SH-SY5Y (cell line): ENCODE results near the gene RARRES1.

Experiments
- GATA2 ChIP-seq: IDR thresholded peaks from 2 replicates; pipeline ENCODE4 v1.6.1; 2011; ENCODE audit warnings: mild to moderate bottlenecking, low read depth, low read length
- GATA3 ChIP-seq: IDR thresholded peaks from 2 replicates; pipeline ENCODE4 v1.6.1; 2011; ENCODE audit warnings: low read depth, mild to moderate bottlenecking, low read length, moderate library complexity

DNA sequence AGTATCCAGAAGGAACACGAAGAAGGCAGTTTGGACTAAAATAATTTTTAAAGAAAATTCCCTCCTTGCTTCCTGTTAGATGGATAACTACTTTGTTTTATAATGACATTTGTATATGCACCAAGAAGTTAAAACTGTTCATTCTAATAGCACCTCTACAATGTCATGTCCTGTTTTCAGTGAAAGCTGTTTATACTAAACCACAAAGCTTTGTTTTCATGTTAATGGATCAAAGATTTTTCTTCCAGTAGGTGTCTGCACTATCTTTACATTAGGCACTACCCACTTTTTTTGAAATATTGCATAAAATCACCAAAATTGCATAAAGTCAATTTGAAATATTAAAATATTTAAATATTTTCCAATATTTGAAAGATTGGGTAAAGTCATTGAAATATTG is 10.1 kb downstream of the RARRES1 start:
- TF ChIP-seq GATA2 = no peak
- TF ChIP-seq GATA3 = no peak
